IMR-90 (cell line): ENCODE measurements around the gene SLC19A1. TPM values are rescaled to one million over a fixed set of nuclear protein-coding genes. Genes with fewer than 3 reads are reported as not detected.
A peak's percentile ranks its signal among the peaks of the same experiment; 100 is the strongest.

Source experiments
- ATAC-seq: fragments of 200-7000 bp; cut with Tn5 transposase; 2 replicates; pipeline ENCODE4 v1.9.1; 2020; ENCODE audit warnings: low read depth, mild to moderate bottlenecking, moderate library complexity
- BruUV-seq: library from RNA; stranded (reverse); fragments of 400-500 nt; replicated peaks from 2 replicates; lab custom pipeline; 2021; lab: Mats Ljungman, UMichigan
- CTCF ChIA-PET: fragments of 300-600 bp; formaldehyde crosslinking; extraction: SDS; loops from one replicate; lab custom pipeline; 2021; ENCODE audit warnings: antibody characterized with exemption; lab: Yijun Ruan, JAX
- POLR2A ChIA-PET: fragments of 300-600 bp; sonication (Branson Sonifier 250); formaldehyde crosslinking; loops from one replicate; lab custom pipeline; 2022; ENCODE audit warnings: antibody characterized with exemption; ENCODE audit not compliant: unreplicated experiment; lab: Charles Lee
- DNase-seq: peaks from one replicate; pipeline ENCODE4 v3.0.0; 2013
- H2AFZ ChIP-seq: replicated peaks from 2 replicates; pipeline ENCODE3; 2013; ENCODE audit warnings: low read length, mild to moderate bottlenecking; ENCODE audit not compliant: poor library complexity
- H2AK5ac ChIP-seq: 2 replicates; pipeline ENCODE4 v1.6.1; 2013; ENCODE audit warnings: low read depth, low read length, inconsistent platforms
- H2AK9ac ChIP-seq: replicated peaks from 2 replicates; pipeline ENCODE3; 2013; ENCODE audit warnings: mild to moderate bottlenecking, low read depth, low read length, moderate library complexity; ENCODE audit not compliant: poor library complexity
- H2BK120ac ChIP-seq: 2 replicates; pipeline ENCODE4 v1.6.1; 2013; ENCODE audit warnings: low read depth, low read length, inconsistent platforms
- H2BK15ac ChIP-seq: 3 replicates; pipeline ENCODE4 v1.6.1; 2013; ENCODE audit warnings: low read depth, low read length, inconsistent platforms
- H2BK20ac ChIP-seq: 2 replicates; pipeline ENCODE4 v1.6.1; 2013; ENCODE audit warnings: low read depth, mild to moderate bottlenecking, inconsistent platforms, low read length, moderate library complexity
- H2BK5ac ChIP-seq: 2 replicates; pipeline ENCODE4 v1.6.1; 2013; ENCODE audit warnings: mild to moderate bottlenecking, low read depth, low read length, inconsistent platforms; ENCODE audit not compliant: poor library complexity, severe bottlenecking
- H3K14ac ChIP-seq: replicated peaks from 2 replicates; pipeline ENCODE4 v1.6.1; 2013; ENCODE audit warnings: low read depth, low read length, inconsistent platforms
- H3K18ac ChIP-seq: 2 replicates; pipeline ENCODE4 v1.6.1; 2013; ENCODE audit warnings: low read depth, low read length, control low read depth
- H3K23ac ChIP-seq: 2 replicates; pipeline ENCODE4 v1.6.1; 2013; ENCODE audit warnings: low read depth, low read length, inconsistent platforms
- H3K27ac ChIP-seq: 2 replicates; pipeline ENCODE4 v1.5.1; 2013; ENCODE audit warnings: mild to moderate bottlenecking, control low read depth, low read length; ENCODE audit not compliant: insufficient read depth
- H3K27me3 ChIP-seq: 2 replicates; pipeline ENCODE4 v1.6.1; 2013; ENCODE audit warnings: low read length; ENCODE audit not compliant: control insufficient read depth, insufficient read depth
- H3K36me3 ChIP-seq: 2 replicates; pipeline ENCODE4 v1.6.1; 2013; ENCODE audit warnings: low read length, mixed read lengths; ENCODE audit not compliant: control insufficient read depth, insufficient read depth
- H3K4ac ChIP-seq: 2 replicates; pipeline ENCODE4 v1.6.1; 2013; ENCODE audit warnings: low read depth, low read length, inconsistent platforms
- H3K4me1 ChIP-seq: 2 replicates; pipeline ENCODE4 v1.6.1; 2013; ENCODE audit warnings: low read length, mixed read lengths; ENCODE audit not compliant: control insufficient read depth, insufficient read depth
- H3K4me2 ChIP-seq: 2 replicates; pipeline ENCODE4 v1.6.1; 2013; ENCODE audit warnings: low read depth, mild to moderate bottlenecking, control low read depth, low read length, moderate library complexity
- H3K4me3 ChIP-seq: 2 replicates; pipeline ENCODE4 v1.5.1; 2013; ENCODE audit warnings: low read depth, mild to moderate bottlenecking, control low read depth, low read length, moderate library complexity; ENCODE audit not compliant: insufficient read depth
- H3K56ac ChIP-seq: 2 replicates; pipeline ENCODE4 v1.6.1; 2013; ENCODE audit warnings: low read length, inconsistent platforms; ENCODE audit not compliant: insufficient read depth; ENCODE audit errors: extremely low read depth
- H3K79me1 ChIP-seq, 2 experiments: 2 replicates each; pipeline ENCODE4 v1.6.1; 2013; ENCODE audit warnings: low read length in 2 of 2, inconsistent platforms in 1 of 2, low read depth in 1 of 2
- H3K9ac ChIP-seq: 2 replicates; pipeline ENCODE4 v1.6.1; 2013; ENCODE audit warnings: low read depth, low read length, control low read depth
- H3K9me1 ChIP-seq: 2 replicates; pipeline ENCODE4 v1.6.1; 2013; ENCODE audit warnings: low read length, inconsistent platforms; ENCODE audit not compliant: insufficient read depth
- H3K9me3 ChIP-seq: 2 replicates; pipeline ENCODE4 v1.6.1; 2013; ENCODE audit warnings: low read length; ENCODE audit not compliant: control insufficient read depth, insufficient read depth
- H4K20me1 ChIP-seq: 2 replicates; pipeline ENCODE4 v1.6.1; 2013; ENCODE audit warnings: low read length, inconsistent platforms; ENCODE audit not compliant: insufficient read depth
- H4K5ac ChIP-seq: 2 replicates; pipeline ENCODE4 v1.6.1; 2013; ENCODE audit warnings: mild to moderate bottlenecking, low read depth, low read length, control low read depth
- H4K8ac ChIP-seq, 2 experiments: 2 replicates each; pipeline ENCODE4 v1.6.1; 2013; ENCODE audit warnings: low read depth in 2 of 2, low read length in 2 of 2, control low read depth in 1 of 2, inconsistent platforms in 1 of 2
- H4K91ac ChIP-seq: 2 replicates; pipeline ENCODE4 v1.6.1; 2013; ENCODE audit warnings: low read depth, low read length, inconsistent platforms; ENCODE audit not compliant: insufficient read depth
- BHLHE40 ChIP-seq: fragments of 150-350 bp; IDR thresholded peaks from 2 replicates; pipeline ENCODE4 v1.6.1; 2016; ENCODE audit warnings: mild to moderate bottlenecking, low read depth, low read length
- CEBPB ChIP-seq: IDR thresholded peaks from 2 replicates; pipeline ENCODE4 v1.6.1; 2012; ENCODE audit warnings: low read depth, low read length, improper control_type of control experiment
- CHD1 ChIP-seq: IDR thresholded peaks from 2 replicates; pipeline ENCODE4 v1.6.1; 2012; ENCODE audit warnings: low read depth, low read length, improper control_type of control experiment
- ELK1 ChIP-seq: fragments of 150-350 bp; IDR thresholded peaks from 2 replicates; pipeline ENCODE4 v1.6.1; 2016; ENCODE audit warnings: low read depth, mild to moderate bottlenecking, low read length, moderate library complexity, borderline replicate concordance
- FOS ChIP-seq: fragments of 150-350 bp; IDR thresholded peaks from 2 replicates; pipeline ENCODE4 v1.6.1; 2016; ENCODE audit warnings: low read depth, low read length
- MAFK ChIP-seq: IDR thresholded peaks from 2 replicates; pipeline ENCODE4 v1.6.1; 2012; ENCODE audit warnings: low read depth, low read length, improper control_type of control experiment
- MAZ ChIP-seq: IDR thresholded peaks from 2 replicates; pipeline ENCODE4 v1.6.1; 2012; ENCODE audit warnings: low read depth, mild to moderate bottlenecking, low read length, improper control_type of control experiment, moderate library complexity, borderline replicate concordance
- MXI1 ChIP-seq: IDR thresholded peaks from 2 replicates; pipeline ENCODE4 v1.6.1; 2012; ENCODE audit warnings: low read depth, mild to moderate bottlenecking, low read length, moderate library complexity, borderline replicate concordance
- NFE2L2 ChIP-seq: fragments of 150-350 bp; IDR thresholded peaks from 2 replicates; pipeline ENCODE4 v1.6.1; 2016; ENCODE audit warnings: low read depth, mild to moderate bottlenecking, low read length
- POLR2A ChIP-seq: IDR thresholded peaks from 2 replicates; pipeline ENCODE4 v1.6.1; 2012; ENCODE audit warnings: mild to moderate bottlenecking, low read depth, low read length
- RAD21 ChIP-seq: IDR thresholded peaks from 2 replicates; pipeline ENCODE4 v1.6.1; 2012; ENCODE audit warnings: low read length, improper control_type of control experiment
- RCOR1 ChIP-seq: IDR thresholded peaks from 2 replicates; pipeline ENCODE4 v1.6.1; 2012; ENCODE audit warnings: mild to moderate bottlenecking, low read length, improper control_type of control experiment; ENCODE audit not compliant: insufficient replicate concordance
- RFX5 ChIP-seq: IDR thresholded peaks from 2 replicates; pipeline ENCODE4 v1.8.0; 2012; ENCODE audit warnings: low read depth, mild to moderate bottlenecking, low read length, moderate library complexity
- SMC3 ChIP-seq: fragments of 150-350 bp; IDR thresholded peaks from 2 replicates; pipeline ENCODE4 v1.6.1; 2016; ENCODE audit warnings: low read depth, mild to moderate bottlenecking, antibody characterized with exemption, low read length, moderate library complexity
- WGBS, 2 experiments: methylation state at CpG; one replicate each; pipeline versions ENCODE4 v1.1.5 to v1.1.7; 2013; ENCODE audit warnings: missing lambda C conversion rate in 2 of 2; ENCODE audit not compliant: insufficient read length in 1 of 2; ENCODE audit errors: extremely low coverage in 2 of 2; 5-methylcytosine and 5-hydroxymethylcytosine counted together
- dilution Hi-C: fragments of 300-500 bp; cut with HindIII; formaldehyde crosslinking; loops from one replicate; pipeline ENCODE4 v1.14.3; 2018; ENCODE audit warnings: low sequenced_read_pairs; ENCODE audit not compliant: unreplicated experiment
- in situ Hi-C: fragments of 300-500 bp; cut with MboI; formaldehyde crosslinking; loops from 3 replicates; pipeline ENCODE4 v1.14.3; 2019; ENCODE audit warnings: low sequenced_read_pairs, inconsistent platforms, mixed read lengths
- intact Hi-C: fragments of 100-400 bp; cut with micrococcal nuclease; formaldehyde crosslinking; loops from 2 replicates; pipeline ENCODE4 v1.10.0; 2022
- polyA plus RNA-seq, 3 experiments: library from polyadenylated mRNA; depleted of rRNA; stranded (reverse); fragments of >200 nt; gene quantifications; 2 replicates each; pipeline ENCODE4 v1.2.3, GENCODE V29; 2012; ENCODE audit warnings: low replicate concordance in 1 of 3
- total RNA-seq: library from RNA; depleted of rRNA; stranded (reverse); fragments of >200 nt; gene quantifications from 2 replicates; pipeline ENCODE4 v1.2.3, GENCODE V29; 2012
- TF ChIP-seq, protein P1 (sequence below): fragments of 150-350 bp; IDR thresholded peaks from 2 replicates; pipeline ENCODE4 v1.6.1; 2017; ENCODE audit warnings: mild to moderate bottlenecking, antibody characterized with exemption, low read length, low read depth
- TF ChIP-seq, protein P2 (sequence below): conservative IDR thresholded peaks from 2 replicates; pipeline ENCODE4 v1.5.1; 2012; ENCODE audit warnings: mild to moderate bottlenecking, low read depth, low read length, improper control_type of control experiment

SLC19A1 gene
- total and polyA plus RNA-seq, 2 of the 4 experiments (the other 2 are of a cell fraction), result 2.2 to 16.2 TPM

GRCh38 chr21:45476582-45476981 lies 65.7 kb downstream of the SLC19A1 start:
- Histone ChIP-seq H3K4ac (no peak overlapping the region), H3K4me3 (no peak overlapping the region), H3K36me3 (peaks cover 68% of the 10 kb centered on the region), H2BK15ac (peak overlapping the region; percentile 6; the same call in 1 of the 3 replicates), H3K14ac (no peak overlapping the region; the same call in 1 of the 2 replicates), H3K4me1 (peaks cover 16% of the 10 kb centered on the region), H2BK5ac (peak overlapping the region; percentile 67), H4K20me1 (peaks cover 39% of the 10 kb centered on the region), H3K18ac (no peak overlapping the region), H3K9me3 (no peaks in the 10 kb centered on the region), H3K4me2 (no peak overlapping the region), H2AK9ac (peak overlapping the region; percentile 48), H3K56ac (no peak overlapping the region), H3K27me3 (no peaks in the 10 kb centered on the region), H3K79me1 (peaks cover 11 to 54% of the 10 kb centered on the region in 2 experiments; a peak in 3 of 4 replicates), H2BK20ac (no peak overlapping the region), H3K27ac (no peak overlapping the region), H2AFZ (no peak overlapping the region), H4K5ac (no peak overlapping the region), H2AK5ac (peak overlapping the region; percentile 93; the same call in 1 of the 2 replicates), H3K23ac (no peak overlapping the region), H4K91ac (no peak overlapping the region), H4K8ac (peak overlapping the region in 1 of 2 experiments; percentile 39; a peak in 1 of 4 replicates), H2BK120ac (no peak overlapping the region), H3K9ac (no peak overlapping the region), H3K9me1 (peaks cover 19% of the 10 kb centered on the region)
- DNase-seq (no peak), ATAC-seq (no peak)
- CTCF ChIA-PET, result no interaction called here
- dilution Hi-C loops, result no loop called here
- TF ChIP-seq SMC3, result no peak
- TF ChIP-seq FOS, result no peak
- TF ChIP-seq MXI1, result no peak
- TF ChIP-seq MAFK, result no peak
- TF ChIP-seq NFE2L2, result no peak
- TF ChIP-seq RCOR1, result no peak
- TF ChIP-seq RAD21, result no peak
- TF ChIP-seq POLR2A, result no peak
- TF ChIP-seq, protein P1, sequence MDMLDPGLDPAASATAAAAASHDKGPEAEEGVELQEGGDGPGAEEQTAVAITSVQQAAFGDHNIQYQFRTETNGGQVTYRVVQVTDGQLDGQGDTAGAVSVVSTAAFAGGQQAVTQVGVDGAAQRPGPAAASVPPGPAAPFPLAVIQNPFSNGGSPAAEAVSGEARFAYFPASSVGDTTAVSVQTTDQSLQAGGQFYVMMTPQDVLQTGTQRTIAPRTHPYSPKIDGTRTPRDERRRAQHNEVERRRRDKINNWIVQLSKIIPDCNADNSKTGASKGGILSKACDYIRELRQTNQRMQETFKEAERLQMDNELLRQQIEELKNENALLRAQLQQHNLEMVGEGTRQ, result no peak
- TF ChIP-seq RFX5, result no peak
- TF ChIP-seq, protein P2, sequence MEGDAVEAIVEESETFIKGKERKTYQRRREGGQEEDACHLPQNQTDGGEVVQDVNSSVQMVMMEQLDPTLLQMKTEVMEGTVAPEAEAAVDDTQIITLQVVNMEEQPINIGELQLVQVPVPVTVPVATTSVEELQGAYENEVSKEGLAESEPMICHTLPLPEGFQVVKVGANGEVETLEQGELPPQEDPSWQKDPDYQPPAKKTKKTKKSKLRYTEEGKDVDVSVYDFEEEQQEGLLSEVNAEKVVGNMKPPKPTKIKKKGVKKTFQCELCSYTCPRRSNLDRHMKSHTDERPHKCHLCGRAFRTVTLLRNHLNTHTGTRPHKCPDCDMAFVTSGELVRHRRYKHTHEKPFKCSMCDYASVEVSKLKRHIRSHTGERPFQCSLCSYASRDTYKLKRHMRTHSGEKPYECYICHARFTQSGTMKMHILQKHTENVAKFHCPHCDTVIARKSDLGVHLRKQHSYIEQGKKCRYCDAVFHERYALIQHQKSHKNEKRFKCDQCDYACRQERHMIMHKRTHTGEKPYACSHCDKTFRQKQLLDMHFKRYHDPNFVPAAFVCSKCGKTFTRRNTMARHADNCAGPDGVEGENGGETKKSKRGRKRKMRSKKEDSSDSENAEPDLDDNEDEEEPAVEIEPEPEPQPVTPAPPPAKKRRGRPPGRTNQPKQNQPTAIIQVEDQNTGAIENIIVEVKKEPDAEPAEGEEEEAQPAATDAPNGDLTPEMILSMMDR, result no peak
- TF ChIP-seq MAZ, result no peak
- TF ChIP-seq BHLHE40, result no peak
- TF ChIP-seq ELK1, result no peak
- no peak for TF ChIP-seq CHD1
- TF ChIP-seq CEBPB, result no peak
- WGBS, 2 experiments, result 96% methylated on average over 4 of the region's 6 CpGs; no CpG with 5 or more reads in 1 of the 2 experiments
- BruUV-seq, result no TSS peak
- intact Hi-C loops, result loop anchor here (5.0 kb wide), 2 partner anchors 346 to 446 kb away; no protein-coding TSS in a partner anchor
- POLR2A ChIA-PET, result no interaction called here
- in situ Hi-C loops, result no loop called here
